WTC11 (cell line): Measurements from ENCODE around the gene GALNT15. TPM values are rescaled to one million over a fixed set of nuclear protein-coding genes. Genes with fewer than 3 reads are reported as not detected.

ENCODE experiments used
- ATAC-seq: fragments of 200-7000 bp; cut with Tn5 transposase; 2 replicates; pipeline ENCODE4 v1.10.0; 2021; ENCODE audit warnings: mild to moderate bottlenecking, moderate library complexity
- CTCF ChIA-PET: fragments of 300-600 bp; sonication (Branson Sonifier 250); formaldehyde crosslinking; loops from one replicate; lab custom pipeline; 2021; ENCODE audit warnings: antibody characterized with exemption; lab: Charles Lee
- POLR2A ChIA-PET: fragments of 350-600 bp; sonication (Branson Sonifier 250); formaldehyde crosslinking; loops from one replicate; lab custom pipeline; 2021; ENCODE audit warnings: antibody characterized with exemption; lab: Charles Lee
- DNase-seq: peaks from one replicate; pipeline ENCODE4 v3.0.0; 2021; ENCODE audit warnings: low spot score
- H3K27ac Mint-ChIP-seq: 2 replicates; pipeline ENCODE4 v1.8.0; 2021; ENCODE audit warnings: mixed read lengths
- H3K27me3 Mint-ChIP-seq: 2 replicates; pipeline ENCODE4 v1.8.0; 2021; ENCODE audit warnings: low read depth, mild to moderate bottlenecking, moderate library complexity, mixed read lengths
- H3K36me3 Mint-ChIP-seq: 2 replicates; pipeline ENCODE4 v1.8.0; 2021; ENCODE audit warnings: mixed read lengths
- H3K4me1 Mint-ChIP-seq: 2 replicates; pipeline ENCODE4 v1.8.0; 2022; ENCODE audit warnings: mixed read lengths
- H3K4me3 Mint-ChIP-seq: 2 replicates; pipeline ENCODE4 v1.8.0; 2021; ENCODE audit warnings: mild to moderate bottlenecking, moderate library complexity, mixed read lengths
- H3K9me3 Mint-ChIP-seq: 2 replicates; pipeline ENCODE4 v1.8.0; 2021; ENCODE audit warnings: mixed read lengths
- ATF1 ChIP-seq: sonication (generic); formaldehyde crosslinking; IDR thresholded peaks from 2 replicates; pipeline ENCODE4 v1.8.1; 2023; ENCODE audit warnings: mild to moderate bottlenecking, moderate library complexity, missing genetic modification reagents
- CBFB ChIP-seq: sonication (generic); formaldehyde crosslinking; IDR thresholded peaks from 2 replicates; pipeline ENCODE4 v1.8.1; 2022; ENCODE audit warnings: mild to moderate bottlenecking, low read depth, missing genetic modification reagents
- CTCF ChIP-seq: fragments of 200-600 bp; IDR thresholded peaks from 2 replicates; pipeline ENCODE4 v1.8.0; 2022; ENCODE audit warnings: antibody characterized with exemption
- ESRRA ChIP-seq: sonication (generic); formaldehyde crosslinking; IDR thresholded peaks from 2 replicates; pipeline ENCODE4 v1.8.1; 2022; ENCODE audit warnings: mild to moderate bottlenecking, missing genetic modification reagents, borderline replicate concordance
- ETV6 ChIP-seq: sonication (generic); formaldehyde crosslinking; IDR thresholded peaks from 2 replicates; pipeline ENCODE4 v1.8.1; 2022; ENCODE audit warnings: mild to moderate bottlenecking, missing genetic modification reagents
- FOXJ3 ChIP-seq: sonication (generic); formaldehyde crosslinking; IDR thresholded peaks from 2 replicates; pipeline ENCODE4 v1.9.0; 2021; ENCODE audit warnings: missing genetic modification reagents, mild to moderate bottlenecking, borderline replicate concordance
- FOXK1 ChIP-seq: sonication (generic); formaldehyde crosslinking; IDR thresholded peaks from 2 replicates; pipeline ENCODE4 v1.8.0; 2022; ENCODE audit warnings: mild to moderate bottlenecking, moderate library complexity, missing genetic modification reagents
- GRHL2 ChIP-seq: fragments of 250-450 bp; sonication (Bioruptor Pico); IDR thresholded peaks from 2 replicates; pipeline ENCODE4 v1.8.0; 2022; ENCODE audit warnings: mild to moderate bottlenecking, moderate library complexity; ENCODE audit not compliant: insufficient replicate concordance, severe bottlenecking
- JUN ChIP-seq: sonication (generic); formaldehyde crosslinking; IDR thresholded peaks from 2 replicates; pipeline ENCODE4 v1.8.0; 2023; ENCODE audit warnings: mild to moderate bottlenecking, missing genetic modification reagents
- MXD4 ChIP-seq: fragments of 250-450 bp; sonication (Bioruptor Pico); IDR thresholded peaks from 2 replicates; pipeline ENCODE4 v1.8.0; 2021; ENCODE audit warnings: mild to moderate bottlenecking, moderate library complexity, borderline replicate concordance
- NR1H2 ChIP-seq: sonication (generic); formaldehyde crosslinking; IDR thresholded peaks from 2 replicates; pipeline ENCODE4 v1.9.0; 2021; ENCODE audit warnings: mild to moderate bottlenecking, moderate library complexity, missing genetic modification reagents
- NR2C2 ChIP-seq: sonication (generic); formaldehyde crosslinking; IDR thresholded peaks from 2 replicates; pipeline ENCODE4 v1.8.0; 2022; ENCODE audit warnings: mild to moderate bottlenecking, missing genetic modification reagents
- PRDM15 ChIP-seq: sonication (generic); formaldehyde crosslinking; IDR thresholded peaks from 2 replicates; pipeline ENCODE4 v1.8.0; 2022; ENCODE audit warnings: missing genetic modification reagents
- PRRX2 ChIP-seq: fragments of 250-450 bp; sonication (Bioruptor Pico); IDR thresholded peaks from 2 replicates; pipeline ENCODE4 v1.8.0; 2021; ENCODE audit warnings: mild to moderate bottlenecking
- RELA ChIP-seq: sonication (generic); formaldehyde crosslinking; IDR thresholded peaks from 2 replicates; pipeline ENCODE4 v1.8.1; 2022; ENCODE audit warnings: missing genetic modification reagents, mild to moderate bottlenecking, borderline replicate concordance
- TEAD1 ChIP-seq: sonication (generic); formaldehyde crosslinking; IDR thresholded peaks from 2 replicates; pipeline ENCODE4 v1.8.0; 2022; ENCODE audit warnings: mild to moderate bottlenecking, missing genetic modification reagents
- ZBTB21 ChIP-seq: sonication (generic); formaldehyde crosslinking; IDR thresholded peaks from 2 replicates; pipeline ENCODE4 v1.8.1; 2023; ENCODE audit warnings: mild to moderate bottlenecking, missing genetic modification reagents, borderline replicate concordance
- total RNA-seq: library from RNA; stranded (reverse); gene quantifications from 3 replicates; pipeline ENCODE4 v1.2.3, GENCODE V29; 2021
- TF ChIP-seq, protein P1 (sequence below): sonication (generic); formaldehyde crosslinking; IDR thresholded peaks from 2 replicates; pipeline ENCODE4 v1.8.0; 2022; ENCODE audit warnings: mild to moderate bottlenecking, missing genetic modification reagents
- TF ChIP-seq, protein P2 (sequence below): sonication (generic); formaldehyde crosslinking; IDR thresholded peaks from 2 replicates; pipeline ENCODE4 v1.8.0; 2022; ENCODE audit warnings: mild to moderate bottlenecking, missing genetic modification reagents
- TF ChIP-seq, protein P3 (sequence below): sonication (generic); formaldehyde crosslinking; IDR thresholded peaks from 2 replicates; pipeline ENCODE4 v1.8.1; 2023; ENCODE audit warnings: mild to moderate bottlenecking, missing genetic modification reagents, moderate library complexity
- TF ChIP-seq, protein P4 (sequence below): sonication (generic); formaldehyde crosslinking; IDR thresholded peaks from 2 replicates; pipeline ENCODE4 v1.8.1; 2022; ENCODE audit warnings: mild to moderate bottlenecking, missing genetic modification reagents, moderate library complexity, borderline replicate concordance
- TF ChIP-seq, protein P5 (sequence below): fragments of 250-450 bp; sonication (Bioruptor Pico); IDR thresholded peaks from 2 replicates; pipeline ENCODE4 v1.9.0; 2021; ENCODE audit warnings: moderate library complexity, mild to moderate bottlenecking, inconsistent platforms, borderline replicate concordance
- TF ChIP-seq, protein P6 (sequence below): fragments of 250-450 bp; sonication (Bioruptor Pico); IDR thresholded peaks from 2 replicates; pipeline ENCODE4 v1.9.0; 2021; ENCODE audit warnings: mild to moderate bottlenecking

GALNT15 gene
- total RNA-seq, 1 experiment from 2014 or later, result 0.15 TPM

DNA sequence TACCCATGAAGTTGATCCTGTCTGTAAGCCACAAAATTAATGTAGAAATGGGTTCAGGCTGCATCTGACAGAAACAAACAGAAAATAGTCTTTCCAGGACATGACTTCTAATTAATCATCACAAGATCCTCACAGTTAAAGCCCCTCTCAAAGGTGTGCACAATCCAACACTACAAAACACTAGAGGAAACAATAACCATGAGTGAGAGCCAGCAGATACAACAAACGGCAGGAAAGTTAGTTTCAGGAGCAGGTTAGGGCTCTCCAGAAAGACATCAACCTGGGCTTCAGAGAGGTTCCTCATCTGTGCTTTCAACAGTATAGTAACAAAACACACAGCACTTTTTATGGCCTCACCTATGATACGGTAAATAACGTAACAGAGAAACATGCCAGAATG is 47.5 kb downstream of the GALNT15 start:
- H3K27ac Mint-ChIP-seq, result no peak overlapping the region
- ATAC-seq (no peak), DNase-seq (no peak)
- H3K9me3 Mint-ChIP-seq, result no peaks in the 10 kb centered on the region
- TF ChIP-seq, protein P1, sequence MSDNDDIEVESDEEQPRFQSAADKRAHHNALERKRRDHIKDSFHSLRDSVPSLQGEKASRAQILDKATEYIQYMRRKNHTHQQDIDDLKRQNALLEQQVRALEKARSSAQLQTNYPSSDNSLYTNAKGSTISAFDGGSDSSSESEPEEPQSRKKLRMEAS, result no peak
- TF ChIP-seq CBFB, result no peak
- TF ChIP-seq, protein P2, sequence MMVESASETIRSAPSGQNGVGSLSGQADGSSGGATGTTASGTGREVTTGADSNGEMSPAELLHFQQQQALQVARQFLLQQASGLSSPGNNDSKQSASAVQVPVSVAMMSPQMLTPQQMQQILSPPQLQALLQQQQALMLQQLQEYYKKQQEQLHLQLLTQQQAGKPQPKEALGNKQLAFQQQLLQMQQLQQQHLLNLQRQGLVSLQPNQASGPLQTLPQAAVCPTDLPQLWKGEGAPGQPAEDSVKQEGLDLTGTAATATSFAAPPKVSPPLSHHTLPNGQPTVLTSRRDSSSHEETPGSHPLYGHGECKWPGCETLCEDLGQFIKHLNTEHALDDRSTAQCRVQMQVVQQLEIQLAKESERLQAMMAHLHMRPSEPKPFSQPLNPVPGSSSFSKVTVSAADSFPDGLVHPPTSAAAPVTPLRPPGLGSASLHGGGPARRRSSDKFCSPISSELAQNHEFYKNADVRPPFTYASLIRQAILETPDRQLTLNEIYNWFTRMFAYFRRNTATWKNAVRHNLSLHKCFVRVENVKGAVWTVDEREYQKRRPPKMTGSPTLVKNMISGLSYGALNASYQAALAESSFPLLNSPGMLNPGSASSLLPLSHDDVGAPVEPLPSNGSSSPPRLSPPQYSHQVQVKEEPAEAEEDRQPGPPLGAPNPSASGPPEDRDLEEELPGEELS, result no peak
- H3K36me3 Mint-ChIP-seq, result no peaks in the 10 kb centered on the region
- peaks cover 4% of the 10 kb centered on the region; the same call in 1 of the 2 replicates for H3K27me3 Mint-ChIP-seq
- ChIA-PET CTCF (no interaction called here), POLR2A (no interaction called here)
- no peak overlapping the region for H3K4me3 Mint-ChIP-seq
- no peaks in the 10 kb centered on the region for H3K4me1 Mint-ChIP-seq

DNA sequence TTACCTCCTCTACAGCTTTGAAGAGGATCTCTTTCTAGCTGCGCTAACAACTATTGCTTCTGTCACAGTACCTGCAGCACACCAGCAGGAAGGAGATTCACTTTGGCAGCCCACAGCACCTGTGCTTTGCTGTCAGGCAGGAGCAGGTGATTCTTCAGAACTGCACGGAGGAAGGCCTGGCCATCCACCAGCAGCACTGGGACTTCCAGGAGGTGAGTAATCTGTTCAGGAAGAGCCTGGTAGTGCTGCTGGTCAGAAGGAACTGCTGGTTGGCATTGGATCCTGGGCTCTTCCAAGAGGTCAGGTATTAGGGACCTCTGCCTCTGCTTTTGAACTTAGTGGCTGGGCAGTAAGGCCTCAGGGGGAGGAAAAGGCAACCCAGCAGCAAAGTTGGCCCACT is 48.1 kb downstream of the GALNT15 start:
- H3K27ac Mint-ChIP-seq, result no peak overlapping the region
- H3K4me3 Mint-ChIP-seq, result no peak overlapping the region
- no peaks in the 10 kb centered on the region for H3K36me3 Mint-ChIP-seq
- ChIA-PET POLR2A (no interaction called here), CTCF (no interaction called here)
- no peak for ATAC-seq
- no peaks in the 10 kb centered on the region for H3K9me3 Mint-ChIP-seq
- DNase-seq, result no peak
- H3K4me1 Mint-ChIP-seq, result no peaks in the 10 kb centered on the region
- peaks cover 4% of the 10 kb centered on the region; the same call in 1 of the 2 replicates for H3K27me3 Mint-ChIP-seq
- TF ChIP-seq, protein P3, sequence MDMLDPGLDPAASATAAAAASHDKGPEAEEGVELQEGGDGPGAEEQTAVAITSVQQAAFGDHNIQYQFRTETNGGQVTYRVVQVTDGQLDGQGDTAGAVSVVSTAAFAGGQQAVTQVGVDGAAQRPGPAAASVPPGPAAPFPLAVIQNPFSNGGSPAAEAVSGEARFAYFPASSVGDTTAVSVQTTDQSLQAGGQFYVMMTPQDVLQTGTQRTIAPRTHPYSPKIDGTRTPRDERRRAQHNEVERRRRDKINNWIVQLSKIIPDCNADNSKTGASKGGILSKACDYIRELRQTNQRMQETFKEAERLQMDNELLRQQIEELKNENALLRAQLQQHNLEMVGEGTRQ (CRISPR knock-in tag), result no peak
- no peak for TF ChIP-seq PRRX2 (CRISPR knock-in tag)
- TF ChIP-seq NR1H2 (CRISPR knock-in tag), result no peak
- no peak for TF ChIP-seq ATF1 (CRISPR knock-in tag)
- TF ChIP-seq JUN (CRISPR knock-in tag), result no peak
- no peak for TF ChIP-seq RELA (CRISPR knock-in tag)
- no peak for TF ChIP-seq TEAD1 (CRISPR knock-in tag)
- no peak for TF ChIP-seq CTCF
- TF ChIP-seq, protein P4, sequence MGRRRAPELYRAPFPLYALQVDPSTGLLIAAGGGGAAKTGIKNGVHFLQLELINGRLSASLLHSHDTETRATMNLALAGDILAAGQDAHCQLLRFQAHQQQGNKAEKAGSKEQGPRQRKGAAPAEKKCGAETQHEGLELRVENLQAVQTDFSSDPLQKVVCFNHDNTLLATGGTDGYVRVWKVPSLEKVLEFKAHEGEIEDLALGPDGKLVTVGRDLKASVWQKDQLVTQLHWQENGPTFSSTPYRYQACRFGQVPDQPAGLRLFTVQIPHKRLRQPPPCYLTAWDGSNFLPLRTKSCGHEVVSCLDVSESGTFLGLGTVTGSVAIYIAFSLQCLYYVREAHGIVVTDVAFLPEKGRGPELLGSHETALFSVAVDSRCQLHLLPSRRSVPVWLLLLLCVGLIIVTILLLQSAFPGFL (CRISPR knock-in tag), result no peak
- TF ChIP-seq ZBTB21, result no peak

- POLR2A ChIA-PET, result no interaction called here
- Mint-ChIP-seq H3K9me3 (no peaks in the 10 kb centered on the region), H3K36me3 (no peaks in the 10 kb centered on the region), H3K4me1 (no peaks in the 10 kb centered on the region; the same call in 1 of the 2 replicates), H3K27me3 (peaks cover 4% of the 10 kb centered on the region; the same call in 1 of the 2 replicates), H3K27ac (no peak overlapping the region), H3K4me3 (no peak overlapping the region)
- CTCF ChIA-PET, result no interaction called here
- DNase-seq (no peak), ATAC-seq (no peak)
- TF ChIP-seq, protein P5, sequence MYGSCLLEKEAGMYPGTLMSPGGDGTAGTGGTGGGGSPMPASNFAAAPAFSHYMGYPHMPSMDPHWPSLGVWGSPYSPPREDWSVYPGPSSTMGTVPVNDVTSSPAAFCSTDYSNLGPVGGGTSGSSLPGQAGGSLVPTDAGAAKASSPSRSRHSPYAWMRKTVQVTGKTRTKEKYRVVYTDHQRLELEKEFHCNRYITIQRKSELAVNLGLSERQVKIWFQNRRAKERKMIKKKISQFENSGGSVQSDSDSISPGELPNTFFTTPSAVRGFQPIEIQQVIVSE (CRISPR knock-in tag), result no peak
- TF ChIP-seq FOXK1 (no peak), PRDM15 (CRISPR knock-in tag) (no peak), MXD4 (CRISPR knock-in tag) (no peak), FOXJ3 (CRISPR knock-in tag) (no peak), ETV6 (no peak), CBFB (no peak), GRHL2 (no peak), NR2C2 (CRISPR knock-in tag) (no peak), ESRRA (CRISPR knock-in tag) (no peak), RELA (CRISPR knock-in tag) (no peak)
- TF ChIP-seq, protein P6, sequence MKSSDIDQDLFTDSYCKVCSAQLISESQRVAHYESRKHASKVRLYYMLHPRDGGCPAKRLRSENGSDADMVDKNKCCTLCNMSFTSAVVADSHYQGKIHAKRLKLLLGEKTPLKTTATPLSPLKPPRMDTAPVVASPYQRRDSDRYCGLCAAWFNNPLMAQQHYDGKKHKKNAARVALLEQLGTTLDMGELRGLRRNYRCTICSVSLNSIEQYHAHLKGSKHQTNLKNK (CRISPR knock-in tag), result no peak
These were observed 49.8 kb downstream of the GALNT15 start for GRCh38 chr3:16224325-16224724.
